Activated CD8-positive, alpha-beta memory T cell treated with anti-CD3 and anti-CD28 coated beads for 24 hours (primary cell): ENCODE measurements around the gene FAT2.
"Not testable (repeated sequence)": the region's sequence is repeated elsewhere in the genome, so short reads cannot be mapped to it uniquely, and the experiment has no call there.

ENCODE experiments used
- DNase-seq: peaks from one replicate; pipeline ENCODE4 v3.0.0-alpha.2; 2020

The FAT2 gene

DNA sequence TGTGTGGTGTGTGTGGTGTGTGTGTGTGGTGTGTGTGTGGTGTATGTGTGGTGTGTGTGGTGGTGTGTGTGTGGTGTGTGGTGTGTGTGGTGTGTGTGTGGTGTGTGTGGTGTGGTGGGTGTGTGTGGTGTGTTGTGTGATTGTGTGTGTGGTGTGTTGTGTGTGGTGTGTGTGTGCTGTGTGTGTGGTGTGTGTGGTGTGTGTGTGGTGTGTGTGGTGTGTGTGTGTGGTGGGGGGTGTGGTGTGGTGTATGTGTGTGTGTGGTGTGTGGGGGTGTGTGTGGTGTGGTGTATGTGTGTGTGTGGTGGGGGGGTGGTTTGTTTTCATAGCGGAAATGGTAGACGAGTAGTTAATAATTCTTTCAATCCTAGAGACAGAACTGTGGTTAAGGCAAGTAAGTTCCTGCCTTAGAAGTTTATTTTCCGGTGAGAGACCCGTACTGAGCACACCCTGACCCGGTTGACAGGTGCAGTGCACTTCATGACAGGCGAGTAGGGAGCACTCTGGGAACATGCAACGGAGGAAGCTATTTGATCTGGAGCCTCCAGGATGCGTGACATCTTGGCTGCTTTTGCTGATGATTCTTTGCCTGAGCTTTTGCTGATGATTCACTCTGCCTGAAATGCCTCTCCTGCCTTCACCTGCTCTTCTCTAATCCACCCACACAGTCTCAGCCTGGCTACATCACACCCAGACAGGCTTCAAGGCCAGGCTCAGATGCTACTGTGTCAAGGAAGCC lies 21.7 kb upstream of the FAT2 start:
- no peak for DNase-seq

DNA sequence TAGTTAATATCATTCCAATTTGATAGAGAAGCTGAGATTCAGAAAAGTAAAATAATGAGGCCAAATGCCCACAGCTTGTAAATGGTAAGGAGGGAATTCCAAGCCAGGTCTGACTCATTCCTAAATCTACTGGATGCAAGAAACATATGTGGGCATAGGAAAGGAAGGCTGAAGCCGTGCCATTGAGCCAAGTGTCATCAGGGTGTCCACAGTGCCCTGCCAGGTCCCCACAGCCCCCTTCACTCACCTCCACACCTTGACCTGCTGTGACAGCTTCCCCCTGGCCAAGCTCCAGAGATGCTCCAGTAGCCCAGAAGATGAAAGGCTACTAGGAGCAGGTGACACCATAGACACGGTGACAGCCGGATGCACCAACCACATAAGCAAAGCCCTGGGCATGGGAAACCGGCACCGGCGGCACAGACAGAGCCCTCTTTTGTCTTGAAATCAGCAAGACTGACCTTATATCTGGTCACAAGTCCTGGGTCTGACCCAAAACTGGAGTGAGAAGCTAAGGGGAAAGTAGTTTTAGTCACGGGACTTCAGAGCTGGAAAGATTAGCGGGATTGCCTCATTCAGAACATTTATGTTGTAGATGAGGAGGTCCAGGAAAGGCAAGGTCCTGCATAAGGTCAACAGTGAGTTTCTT lies 20.1 kb upstream of the FAT2 start:
- no peak for DNase-seq

DNA sequence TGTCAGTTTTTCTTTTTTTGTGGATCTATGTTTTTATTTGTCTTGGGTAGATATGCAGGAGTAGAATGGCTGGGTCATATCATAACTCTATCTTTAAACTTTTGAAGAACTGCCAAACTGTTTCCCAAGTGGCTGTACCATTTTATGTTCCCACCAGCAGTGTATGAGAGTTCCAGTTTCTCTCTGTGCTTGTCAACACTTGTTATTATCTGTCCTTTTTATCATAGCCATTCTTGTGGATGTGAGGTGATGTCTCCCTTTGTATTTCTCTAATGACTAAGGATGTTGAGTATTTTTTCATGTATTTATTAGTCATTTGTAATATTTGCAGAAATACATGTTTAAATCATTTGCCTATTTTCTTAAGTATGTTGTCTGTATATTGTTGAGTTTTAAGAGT lies 17.4 kb upstream of the FAT2 start:
- DNase-seq = no peak

DNA sequence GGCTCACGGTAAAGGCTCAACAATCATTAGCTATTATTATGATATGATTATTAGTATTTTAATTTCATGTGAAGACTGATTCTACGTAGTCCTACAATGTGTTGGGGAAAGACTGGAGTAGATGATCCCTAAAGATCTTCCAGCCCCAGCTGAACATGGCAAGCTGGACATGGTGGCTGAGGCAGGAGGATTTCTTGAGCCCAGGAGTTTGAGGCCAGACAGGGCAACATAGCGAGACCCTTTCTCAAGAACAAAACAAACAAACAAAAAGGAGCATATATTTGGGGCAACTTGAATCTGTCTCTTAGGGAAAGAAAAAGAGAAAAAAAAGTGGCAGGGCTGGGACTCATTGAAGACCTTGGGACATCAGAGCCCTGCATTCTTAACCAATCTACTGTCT lies 16.2 kb upstream of the FAT2 start:
- DNase-seq = no peak

DNA sequence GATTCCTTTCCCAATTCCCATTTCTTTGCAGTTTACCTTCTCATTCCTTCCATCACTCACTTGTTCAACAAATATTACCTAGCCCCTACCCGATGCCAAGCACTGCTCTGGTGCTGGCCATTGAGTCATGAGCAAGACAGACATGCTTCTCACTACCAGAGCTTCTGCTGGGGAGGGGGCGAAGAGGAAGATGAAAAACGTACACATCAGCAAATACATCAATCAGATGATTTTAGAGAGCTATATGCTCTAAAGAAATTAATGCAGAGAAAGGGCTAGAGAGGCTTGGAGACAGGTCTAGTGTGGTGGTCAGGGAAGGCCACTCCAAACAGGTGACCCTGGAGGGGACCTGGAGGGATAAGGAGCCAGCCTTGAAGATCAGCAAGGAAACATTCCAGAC lies 14.4 kb upstream of the FAT2 start:
- no peak for DNase-seq

- no peak for DNase-seq
These were observed 11.7 kb upstream of the FAT2 start for GRCh38 chr5:151602806-151603205.

DNA sequence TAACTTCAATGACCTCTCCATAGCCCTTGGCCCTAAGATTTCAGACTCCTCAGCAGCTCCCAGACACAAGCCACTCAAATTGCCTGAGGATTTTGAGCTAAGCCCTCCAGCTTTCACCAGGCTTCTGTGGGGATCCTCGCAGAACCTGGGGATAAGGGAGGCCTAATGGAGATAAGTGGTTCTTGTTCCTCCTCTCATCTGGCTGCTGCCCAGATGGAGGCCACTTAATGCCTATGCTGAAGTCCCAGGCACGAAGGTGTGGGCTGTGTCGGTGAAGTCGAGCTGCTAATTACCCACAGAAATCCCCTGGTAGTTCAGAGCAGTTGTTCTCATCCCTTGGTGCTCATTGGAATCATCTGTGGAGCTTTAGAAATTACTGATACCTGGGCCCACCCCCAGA lies 10.3 kb upstream of the FAT2 start:
- no peak for DNase-seq

DNA sequence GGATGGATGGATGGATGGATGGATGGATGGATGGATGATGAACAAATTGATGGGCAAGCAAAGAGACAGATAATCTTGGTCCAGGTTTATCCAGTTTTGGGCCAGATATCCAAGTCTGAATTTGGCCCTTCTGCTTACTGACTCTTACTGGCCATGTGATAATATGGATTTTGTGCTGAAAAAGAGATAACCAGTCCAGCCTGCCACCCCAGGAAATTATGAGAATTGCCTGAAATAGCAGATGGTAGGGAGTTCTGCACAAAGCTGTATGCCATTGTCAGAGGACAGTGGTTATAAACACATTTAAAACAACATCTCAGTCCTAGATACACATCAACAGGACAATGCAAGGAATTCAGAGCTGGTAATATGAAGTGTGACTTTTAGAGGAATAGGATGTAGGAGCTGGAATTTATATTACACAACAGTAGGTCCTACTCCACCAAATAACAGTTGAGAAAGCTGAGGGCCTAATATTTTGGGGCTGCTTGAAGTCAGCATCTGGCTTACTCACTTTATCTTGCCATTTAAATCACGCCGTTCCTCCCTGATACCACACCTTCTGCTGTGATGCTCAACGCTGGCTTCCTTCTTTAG lies 9.0 kb upstream of the FAT2 start:
- DNase-seq = no peak

- DNase-seq = no peak
These were observed 7.9 kb upstream of the FAT2 start for GRCh38 chr5:151598984-151599383.

DNA sequence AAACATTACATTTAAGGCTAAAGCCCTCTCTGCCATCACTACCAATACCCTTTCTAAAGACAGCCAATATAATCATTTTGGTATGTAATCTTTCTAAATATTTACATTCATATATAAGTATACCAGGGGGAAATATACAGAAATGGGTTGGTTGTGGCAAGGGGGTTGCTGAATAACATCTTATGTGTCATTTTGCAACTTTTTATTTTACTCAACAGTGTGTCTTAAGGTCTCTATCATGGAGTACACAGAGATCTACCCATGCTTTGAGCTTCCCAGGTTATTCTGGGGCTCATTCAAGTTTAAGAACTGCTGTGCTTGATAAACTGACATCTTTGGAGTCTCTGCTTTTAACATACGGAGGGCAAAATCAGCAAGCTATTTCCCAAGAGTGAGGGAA lies 7.4 kb upstream of the FAT2 start:
- DNase-seq = no peak

DNA sequence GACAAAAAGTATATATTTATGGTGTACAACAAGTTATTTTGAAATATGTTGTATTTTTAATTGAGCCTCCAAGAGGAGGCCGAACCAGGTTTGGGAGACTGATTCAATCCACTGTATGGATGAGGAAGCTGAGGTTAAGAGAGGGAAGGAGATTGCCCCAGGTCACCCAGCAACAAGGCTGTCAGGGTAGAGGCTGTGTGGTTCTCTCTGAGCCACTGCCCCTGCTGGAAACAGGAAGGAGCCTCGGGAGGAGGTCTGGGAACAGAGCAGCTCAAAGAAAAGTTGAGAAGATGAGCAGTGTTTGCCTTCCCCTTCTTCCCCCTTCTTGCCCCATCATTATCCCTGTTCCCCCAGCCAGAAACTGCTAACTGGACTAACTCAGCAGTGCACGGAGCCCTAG lies 6.6 kb upstream of the FAT2 start:
- no peak for DNase-seq

- DNase-seq = no peak
These were observed 5.9 kb upstream of the FAT2 start for GRCh38 chr5:151596828-151597539.

- DNase-seq = peak; percentile 21
These were observed 4.3 kb upstream of the FAT2 start for GRCh38 chr5:151595411-151595826.

DNA sequence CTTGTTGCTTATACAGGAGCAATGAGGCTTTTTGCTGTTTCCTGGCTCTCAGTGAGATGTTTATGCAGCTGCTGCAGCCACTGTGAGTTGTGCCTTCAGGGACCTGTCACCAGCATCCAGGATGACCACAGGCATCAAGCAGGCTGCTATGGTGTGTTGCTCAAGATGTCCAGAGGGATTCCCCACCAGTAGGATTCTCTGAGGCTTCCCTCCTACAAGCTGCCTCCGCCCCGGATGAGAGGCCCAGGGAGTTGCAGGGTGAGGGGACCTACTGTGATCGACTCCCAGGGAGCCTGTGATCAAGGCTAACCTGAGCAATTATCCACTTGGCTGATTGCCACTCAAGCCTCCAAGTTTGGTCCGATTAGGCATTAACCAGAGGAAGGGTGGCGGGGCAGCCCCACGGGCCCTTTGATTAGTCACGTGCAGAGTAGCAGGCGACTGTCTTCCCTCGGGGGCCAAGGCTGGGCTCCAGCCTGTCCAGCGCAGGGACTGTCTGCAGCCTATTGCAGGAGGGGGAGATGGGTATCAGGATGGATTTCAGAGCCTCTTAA lies 1.8 kb upstream of the FAT2 start:
- DNase-seq = no peak

GRCh38 chr5:151589878-151590570 lies 1.1 kb downstream of the FAT2 start:
- DNase-seq = no peak

GRCh38 chr5:151587796-151588555 lies 3.2 kb downstream of the FAT2 start:
- DNase-seq = no peak

DNA sequence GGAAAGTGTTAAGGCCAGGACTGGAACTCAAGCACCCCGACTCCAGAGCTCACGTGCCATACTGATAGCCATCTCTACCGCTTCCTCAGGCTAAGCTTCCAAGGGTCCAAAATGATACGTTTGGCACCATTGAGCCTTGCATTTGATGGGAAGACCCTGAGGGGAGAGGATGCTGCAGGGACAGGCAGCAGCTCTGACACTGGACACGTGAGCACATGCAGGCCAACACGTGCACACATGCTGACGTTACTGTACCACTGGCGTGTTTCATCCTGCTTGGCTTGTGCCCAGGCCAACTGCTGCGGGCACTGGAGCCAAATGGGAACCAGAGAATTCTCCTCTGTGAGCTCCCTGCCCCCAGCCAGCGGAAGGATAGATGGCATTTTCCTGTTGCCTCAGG lies 5.2 kb downstream of the FAT2 start:
- DNase-seq = no peak

- DNase-seq = not testable (repeated sequence)
These were observed 5.8 kb downstream of the FAT2 start for GRCh38 chr5:151585344-151585743.

DNA sequence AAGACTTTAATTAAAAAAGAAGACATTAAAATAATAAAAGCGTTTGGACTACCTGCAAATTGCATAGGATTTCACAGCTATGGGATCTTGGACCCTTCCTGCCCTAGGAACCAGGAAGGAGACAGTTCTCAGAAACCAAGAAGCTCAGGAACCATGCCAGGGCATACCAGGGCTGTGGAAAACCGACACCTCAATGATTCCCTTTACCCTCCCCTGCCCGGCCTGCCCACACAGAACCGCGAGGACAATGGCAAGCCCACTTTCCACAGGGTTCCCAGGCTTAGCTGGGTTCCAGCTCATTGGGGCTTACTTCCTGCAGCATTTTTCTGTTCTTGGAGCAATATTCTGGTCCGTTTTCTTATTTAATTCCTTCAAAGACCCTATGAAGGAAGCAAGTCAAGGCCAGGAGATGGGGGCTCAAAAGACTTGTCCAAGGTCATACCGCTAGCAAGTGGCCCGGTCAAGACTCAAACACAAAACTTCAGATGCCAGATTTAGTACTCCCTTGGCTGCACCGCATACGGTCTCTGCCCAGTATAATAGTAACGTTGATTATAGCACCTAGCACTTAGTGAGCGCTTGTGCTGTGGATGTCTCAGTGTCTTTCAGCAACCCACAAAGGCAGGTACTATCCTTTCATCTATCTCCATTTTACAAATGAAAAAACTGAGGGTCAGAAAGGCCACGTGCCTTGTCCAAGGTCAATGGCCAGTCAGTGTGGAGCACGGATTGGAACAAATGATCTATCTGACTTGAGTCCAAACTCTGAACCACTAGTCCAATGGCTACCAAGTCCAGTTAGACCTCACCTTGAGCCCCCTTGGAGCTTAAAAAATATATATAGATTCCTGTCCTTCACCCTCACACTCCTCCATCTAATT lies 6.8 kb downstream of the FAT2 start:
- DNase-seq = no peak

DNA sequence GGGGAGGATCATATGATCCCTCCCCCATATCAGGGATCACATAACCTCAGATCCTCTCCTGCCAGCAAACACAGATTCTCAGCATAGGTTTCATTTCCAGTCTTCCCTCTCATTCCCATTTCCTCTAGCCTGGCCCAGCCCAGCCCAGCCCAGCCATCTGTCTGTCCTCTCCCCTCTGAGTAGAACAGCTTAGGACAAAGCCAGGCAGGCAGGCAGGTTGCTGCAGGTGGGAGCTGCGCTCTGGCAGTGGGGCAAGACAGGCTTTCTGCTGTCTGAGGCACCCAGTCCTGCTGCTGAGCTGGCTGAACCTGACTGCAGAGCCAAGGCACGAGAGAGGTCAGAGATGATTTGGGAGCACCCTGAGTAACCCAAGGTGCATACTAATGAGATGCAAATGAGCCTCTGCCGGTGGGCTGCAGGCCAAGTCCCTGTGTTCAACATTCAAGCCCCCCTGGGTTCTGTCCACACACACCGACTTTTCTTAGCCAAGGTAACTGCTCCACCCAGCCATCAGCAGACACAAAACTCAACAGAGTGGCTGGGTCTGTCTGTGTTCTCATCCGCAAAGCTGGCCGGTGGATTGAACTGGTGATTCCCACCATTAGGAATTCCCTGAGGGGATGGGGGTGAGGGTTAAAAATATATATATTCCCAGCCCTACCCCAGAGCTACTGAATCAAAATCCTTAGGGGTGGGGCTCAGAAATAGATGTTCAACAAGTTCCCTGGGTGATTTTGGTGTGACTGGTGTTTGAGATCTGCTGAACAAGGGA lies 9.1 kb downstream of the FAT2 start:
- DNase-seq = no peak
